GM21360 (cell line): ENCODE data around the gene BRF1.

Source experiments
- ATAC-seq: cut with Tn5 transposase; IDR thresholded peaks from one replicate; pipeline ENCODE4 v1.9.1; 2021; ENCODE audit warnings: mild to moderate bottlenecking, moderate library complexity; ENCODE audit not compliant: unreplicated experiment

Gene BRF1

DNA sequence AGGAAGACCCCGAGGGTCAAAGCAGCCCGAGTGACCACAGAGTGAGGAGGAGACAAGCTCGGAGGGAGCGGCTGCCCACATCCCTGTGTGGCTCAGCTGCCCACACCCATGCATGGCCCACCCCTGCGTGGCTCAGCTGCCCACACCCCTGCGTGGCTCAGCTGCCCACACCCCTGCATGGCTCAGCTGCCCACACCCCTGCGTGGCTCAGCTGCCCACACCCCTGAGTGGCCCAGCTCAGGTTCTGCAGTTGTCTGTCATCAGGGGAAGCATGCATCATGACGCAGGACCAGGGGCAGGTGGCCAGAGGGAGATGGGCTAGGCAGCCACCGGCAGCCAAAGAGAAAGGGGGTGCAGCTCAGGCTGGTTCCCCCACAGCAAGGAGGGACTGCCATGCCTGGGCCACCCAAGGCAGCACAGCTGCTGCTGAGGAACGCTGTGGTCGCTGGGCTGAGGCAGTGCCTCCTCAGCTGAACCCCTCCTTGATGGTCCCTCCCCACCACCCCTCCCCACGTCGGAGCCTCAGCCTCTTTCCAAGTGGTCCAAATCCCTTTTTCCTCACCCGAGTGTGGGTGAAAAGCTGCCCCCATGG is 86.4 kb downstream of the BRF1 start:
- no peak for ATAC-seq

GRCh38 chr14:105213361-105213760 is 87.4 kb downstream of the BRF1 start:
- ATAC-seq = no peak

DNA sequence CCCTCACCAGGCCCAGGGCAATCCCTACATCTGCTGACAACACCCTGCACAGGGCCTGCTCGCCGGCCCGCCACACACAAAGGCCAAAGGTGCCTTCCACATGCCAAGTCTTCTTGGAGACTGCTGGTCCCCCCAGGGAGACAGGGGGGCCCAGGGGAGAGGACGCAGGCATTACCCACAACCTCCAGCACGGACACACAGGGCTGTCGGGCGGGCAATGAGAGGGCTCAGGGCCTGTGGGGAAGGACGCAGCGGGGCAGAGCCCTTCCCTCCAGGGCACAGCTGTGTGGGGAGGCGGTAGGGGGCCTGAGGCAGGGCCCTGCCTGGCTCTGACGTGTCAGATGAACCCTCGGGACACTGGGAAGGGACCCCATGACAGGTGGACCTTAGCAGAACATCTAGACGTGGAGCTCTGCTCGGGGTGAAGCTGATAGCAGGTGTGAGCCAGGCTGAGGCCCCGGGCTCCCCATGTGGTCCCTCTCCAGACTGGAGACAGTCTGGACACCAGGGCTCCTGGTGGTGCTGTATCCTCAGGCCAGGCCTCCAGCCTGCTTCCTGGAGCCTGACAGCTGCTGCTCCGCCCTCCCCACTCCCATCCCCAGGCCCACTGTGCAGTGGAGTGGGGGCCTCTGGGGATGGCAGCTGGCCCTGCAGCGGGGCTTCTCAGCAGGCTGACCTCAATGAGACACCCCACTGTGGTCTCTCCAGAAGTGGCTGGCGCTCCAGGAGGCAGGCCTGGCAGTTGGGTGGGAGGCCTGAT is 88.1 kb downstream of the BRF1 start:
- no peak for ATAC-seq

DNA sequence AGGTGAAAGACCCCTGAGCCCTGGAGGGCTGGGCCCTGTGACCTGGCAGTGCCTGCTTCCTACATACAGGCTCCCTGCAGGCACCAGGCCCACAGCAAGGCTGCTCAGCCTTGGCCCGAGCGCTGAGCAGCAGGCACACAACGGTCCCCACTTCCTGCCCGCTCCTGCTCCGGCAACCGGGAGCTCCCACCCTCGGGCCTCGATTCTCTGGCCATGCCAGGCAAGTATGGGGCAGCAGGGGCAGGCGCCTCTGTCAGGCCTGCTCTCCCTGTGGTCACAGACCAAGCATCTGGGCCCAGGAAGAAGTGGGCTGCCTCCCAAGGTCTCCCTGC is 89.1 kb downstream of the BRF1 start:
- ATAC-seq = no peak

DNA sequence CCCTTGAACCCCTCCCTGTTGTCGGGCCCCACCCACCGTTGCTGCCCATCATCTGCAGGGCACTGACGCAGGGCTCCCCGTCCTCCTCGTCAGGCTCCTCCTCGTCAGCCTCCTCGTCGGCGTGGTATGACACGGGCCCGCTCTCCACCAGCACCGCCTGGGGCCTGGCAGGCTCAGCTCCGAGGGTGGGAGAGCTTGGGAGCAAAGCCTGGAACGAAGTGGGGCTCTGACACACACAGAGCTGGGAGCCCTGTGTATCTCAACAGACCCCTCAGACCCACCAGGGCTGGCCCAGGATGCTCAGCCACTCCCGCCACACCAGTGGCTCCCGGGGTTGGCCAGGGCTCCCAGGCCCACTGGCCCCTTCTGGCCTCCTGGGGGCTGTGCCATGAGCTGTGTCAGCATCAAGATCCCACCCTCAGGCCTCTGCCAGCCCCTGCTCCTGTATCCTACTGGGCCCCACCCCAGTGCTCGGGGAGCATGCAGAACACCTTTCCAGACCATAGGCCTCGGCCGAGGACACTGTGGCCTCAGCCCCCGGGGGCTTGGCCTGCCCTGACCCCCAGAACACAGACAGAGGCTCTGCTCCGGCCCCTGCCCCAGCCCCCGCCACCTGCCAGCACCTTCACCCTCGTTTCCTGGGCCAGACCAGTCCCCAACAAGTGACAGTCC is 89.6 kb downstream of the BRF1 start:
- no peak for ATAC-seq

DNA sequence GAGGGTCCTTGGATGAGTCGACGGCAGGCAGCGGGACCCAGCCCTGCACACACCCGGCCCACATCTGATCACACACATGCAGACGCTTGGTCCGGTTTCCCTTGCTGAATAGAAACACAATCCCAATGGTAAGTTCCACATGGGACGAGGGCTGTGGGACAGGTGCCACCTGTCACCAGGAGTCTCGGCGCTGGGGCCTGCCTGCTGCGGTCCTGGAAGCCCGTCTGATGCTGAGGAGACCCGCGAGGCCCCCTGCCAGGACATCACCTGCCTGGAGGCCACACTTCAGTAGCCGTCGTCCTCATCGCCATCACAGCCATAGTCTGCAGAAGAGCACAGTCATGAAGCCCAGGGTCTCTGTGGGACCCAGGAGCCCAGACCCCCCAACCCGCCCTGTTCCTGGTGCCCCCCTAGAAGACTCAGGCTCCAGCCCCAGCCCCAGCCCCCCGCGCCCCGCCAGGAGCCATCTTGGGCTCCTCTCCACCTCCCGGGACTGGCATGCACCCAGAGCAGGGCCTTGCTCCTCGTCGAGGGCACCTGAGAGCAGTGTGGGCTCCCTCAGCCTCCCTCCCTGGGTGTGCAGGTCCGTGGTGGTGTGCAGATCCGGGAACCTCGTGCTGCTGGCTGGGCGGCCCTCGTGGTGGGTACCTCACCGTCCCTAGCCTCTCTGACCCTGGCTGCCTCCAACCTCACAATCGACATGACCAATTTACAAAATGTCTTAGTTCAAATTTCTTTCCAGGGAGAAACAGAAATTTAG is 90.4 kb downstream of the BRF1 start:
- no peak for ATAC-seq

DNA sequence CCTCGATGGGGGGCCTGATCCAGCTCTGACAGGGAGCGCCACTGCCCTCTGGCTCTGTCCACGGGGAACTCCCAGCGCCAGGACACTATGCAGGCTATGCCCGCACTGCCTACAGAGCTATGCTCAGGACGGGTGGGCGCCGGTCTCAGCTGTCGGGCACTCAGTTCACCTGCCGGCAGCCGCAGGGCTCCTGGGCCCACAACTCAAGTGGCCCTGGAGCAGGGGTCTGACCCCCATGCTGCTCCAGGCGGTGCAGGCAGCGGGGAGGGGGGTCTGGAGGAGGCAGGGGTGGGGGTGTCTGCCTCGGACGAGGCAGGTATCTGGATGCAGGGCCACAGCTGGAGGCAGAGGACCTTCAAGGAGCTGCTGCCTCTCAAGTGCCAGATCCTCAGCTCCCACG is 91.2 kb downstream of the BRF1 start:
- no peak for ATAC-seq

DNA sequence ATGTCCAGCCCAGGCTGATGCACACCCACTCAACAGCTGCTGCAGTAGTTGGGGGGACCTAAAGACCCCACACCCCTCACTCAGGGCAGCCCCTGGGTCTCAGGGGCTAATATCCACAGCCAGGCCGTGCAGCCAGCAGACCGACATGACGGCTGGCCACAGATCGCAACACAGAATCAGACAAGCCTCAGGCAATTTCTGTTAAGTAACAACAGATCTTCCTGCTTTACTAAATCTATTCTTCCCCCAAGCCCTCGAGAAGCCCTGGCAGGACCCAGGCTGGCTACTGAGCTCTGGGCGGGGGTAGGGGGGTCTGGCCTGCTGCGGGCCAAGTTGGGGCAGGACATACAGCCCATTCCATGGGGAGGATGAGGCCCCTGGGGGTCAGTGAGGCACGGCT is 91.7 kb downstream of the BRF1 start:
- ATAC-seq = no peak

DNA sequence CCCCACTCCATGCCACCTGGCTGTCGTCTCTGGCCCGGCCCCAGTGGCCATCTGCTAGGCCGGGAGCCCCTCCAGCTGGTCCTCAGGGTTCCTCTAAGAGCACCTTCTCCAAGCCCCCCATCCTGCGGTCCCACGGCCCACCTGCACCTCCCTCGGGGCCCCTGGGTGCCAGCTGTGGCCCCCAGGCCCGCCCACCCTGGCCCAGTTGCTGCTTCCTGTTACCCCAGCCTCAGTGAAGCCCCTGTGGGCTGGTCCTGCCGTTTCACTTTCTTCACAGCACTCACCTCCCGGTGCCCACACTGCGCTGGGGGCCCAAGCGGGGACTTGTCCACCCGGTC is 92.1 kb downstream of the BRF1 start:
- no peak for ATAC-seq

- no peak for ATAC-seq
Measured at GRCh38 chr14:105207996-105208737, 92.6 kb downstream of the BRF1 start.

DNA sequence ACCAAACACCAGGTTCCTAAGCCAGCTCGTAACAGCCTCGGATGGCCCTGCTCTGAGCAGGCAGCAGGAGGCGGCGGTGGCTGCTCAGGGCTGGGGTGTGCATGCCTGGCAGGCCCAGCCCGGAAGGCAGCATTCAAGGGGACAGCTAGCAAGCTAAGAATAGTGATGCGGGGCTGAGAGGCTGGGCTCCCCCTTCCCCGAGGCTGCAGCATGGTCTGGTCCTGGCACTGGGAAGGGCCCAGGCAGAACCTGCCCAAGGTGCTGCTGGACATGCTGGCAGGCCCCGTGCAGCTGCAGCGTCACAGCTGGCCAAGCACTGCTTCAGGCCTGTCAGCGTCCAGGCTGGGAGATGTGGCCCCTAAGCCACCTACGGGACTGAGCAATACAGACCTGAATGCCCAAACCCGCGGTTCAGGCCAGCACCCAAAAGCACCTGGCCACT is 93.3 kb downstream of the BRF1 start:
- no peak for ATAC-seq

- no peak for ATAC-seq
Measured at GRCh38 chr14:105206873-105207272, 93.9 kb downstream of the BRF1 start.

DNA sequence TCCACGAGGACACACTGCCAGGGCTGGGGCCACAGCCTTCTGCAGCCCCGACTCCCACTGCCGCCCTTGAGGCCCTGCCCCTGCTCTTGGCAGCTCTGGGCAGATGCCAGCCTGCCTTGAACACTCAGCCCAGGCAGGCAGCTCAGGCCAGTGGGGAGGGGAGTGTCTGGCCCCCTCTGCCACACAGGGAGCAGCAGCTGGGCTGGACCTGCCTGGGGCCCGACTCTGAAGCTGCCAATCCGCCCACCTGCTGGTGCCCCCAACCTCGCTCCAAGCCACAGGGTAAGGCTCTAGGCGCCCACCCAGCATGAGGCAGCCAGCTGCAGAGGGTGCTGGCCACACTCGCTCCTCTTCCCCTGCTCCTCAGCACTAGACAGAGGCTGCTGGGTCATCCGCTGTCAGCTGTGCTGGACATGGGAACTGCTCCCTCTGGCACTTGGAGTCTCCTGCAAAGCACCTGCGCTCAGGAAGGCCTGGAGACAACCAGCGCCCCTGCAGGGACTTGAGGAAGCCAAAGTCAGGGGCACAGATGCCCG is 95.1 kb downstream of the BRF1 start:
- ATAC-seq = no peak

DNA sequence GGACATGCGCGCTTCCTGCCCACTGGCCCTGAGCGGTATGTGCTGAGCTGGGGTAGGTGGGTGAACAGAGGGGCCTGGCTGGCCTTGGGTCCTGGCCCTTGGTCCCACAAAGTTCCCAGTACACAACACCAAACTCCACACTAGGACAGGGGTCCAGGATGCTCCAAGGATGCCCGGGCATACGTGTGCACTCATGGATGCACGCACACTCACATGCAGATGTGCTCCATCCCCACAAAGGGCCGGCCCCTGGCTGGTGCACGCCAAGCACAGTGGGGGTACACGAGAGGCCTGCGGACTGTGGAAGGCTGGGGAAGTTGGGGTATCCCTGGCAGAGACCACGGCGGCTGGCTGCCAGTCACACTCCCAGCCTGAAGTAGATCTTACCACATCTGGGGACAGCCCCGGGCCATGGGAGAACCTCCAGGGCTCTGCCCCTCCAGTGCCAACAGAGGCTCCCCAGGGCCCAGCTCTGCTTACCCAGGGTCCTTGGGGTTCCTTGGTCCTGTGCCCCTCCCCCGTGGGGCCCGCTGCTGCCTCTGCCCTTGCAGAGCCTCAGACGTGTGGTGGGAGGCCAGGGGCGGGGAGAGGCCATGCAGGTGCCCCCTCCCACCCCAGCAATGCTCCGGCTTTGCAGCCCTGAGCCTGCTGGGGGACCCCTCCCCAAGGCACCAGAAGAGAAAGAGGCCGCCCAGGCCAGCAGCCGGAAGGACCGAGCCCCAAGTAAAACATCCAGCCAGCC is 95.7 kb downstream of the BRF1 start:
- no peak for ATAC-seq

- no peak for ATAC-seq
Measured at GRCh38 chr14:105204206-105204930, 96.4 kb downstream of the BRF1 start.

GRCh38 chr14:105203701-105204100 is 97.1 kb downstream of the BRF1 start:
- no peak for ATAC-seq

DNA sequence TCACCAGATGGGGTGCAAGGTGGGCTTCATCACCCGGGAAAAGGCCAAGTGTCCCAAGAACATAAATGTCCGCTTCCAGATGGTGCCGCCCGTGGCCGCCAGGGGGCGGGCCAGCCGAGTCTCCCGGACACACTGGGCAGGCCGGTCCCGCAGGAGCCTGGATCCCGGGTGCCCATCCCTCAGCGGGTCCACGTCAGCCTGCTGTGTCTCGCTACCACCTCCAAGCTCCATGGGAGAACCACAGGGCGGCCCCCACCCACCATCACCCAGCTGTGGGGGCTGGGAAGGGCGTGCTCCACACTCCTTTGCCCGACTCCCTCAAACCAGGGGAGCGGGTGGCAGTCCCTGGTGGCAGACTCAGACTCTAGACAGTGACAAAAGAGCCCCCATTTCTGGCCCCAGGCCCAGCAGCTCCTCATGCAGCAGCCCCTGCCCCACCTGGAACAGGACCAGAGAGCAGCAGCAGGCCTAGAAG is 97.7 kb downstream of the BRF1 start:
- no peak for ATAC-seq

GRCh38 chr14:105201925-105202513 is 98.8 kb downstream of the BRF1 start:
- ATAC-seq = no peak
